WTC11 (cell line): ENCODE results near the gene SUPT3H. TPM values are rescaled to one million over a fixed set of nuclear protein-coding genes. Genes with fewer than 3 reads are reported as not detected.

ENCODE experiments used
- ATAC-seq: fragments of 200-7000 bp; cut with Tn5 transposase; 2 replicates; pipeline ENCODE4 v1.10.0; 2021; ENCODE audit warnings: mild to moderate bottlenecking, moderate library complexity
- CTCF ChIA-PET: fragments of 300-600 bp; sonication (Branson Sonifier 250); formaldehyde crosslinking; loops from one replicate; lab custom pipeline; 2021; ENCODE audit warnings: antibody characterized with exemption; lab: Charles Lee
- POLR2A ChIA-PET: fragments of 350-600 bp; sonication (Branson Sonifier 250); formaldehyde crosslinking; loops from one replicate; lab custom pipeline; 2021; ENCODE audit warnings: antibody characterized with exemption; lab: Charles Lee
- DNase-seq: peaks from one replicate; pipeline ENCODE4 v3.0.0; 2021; ENCODE audit warnings: low spot score
- H3K27ac Mint-ChIP-seq: 2 replicates; pipeline ENCODE4 v1.8.0; 2021; ENCODE audit warnings: mixed read lengths
- H3K27me3 Mint-ChIP-seq: 2 replicates; pipeline ENCODE4 v1.8.0; 2021; ENCODE audit warnings: low read depth, mild to moderate bottlenecking, moderate library complexity, mixed read lengths
- H3K36me3 Mint-ChIP-seq: 2 replicates; pipeline ENCODE4 v1.8.0; 2021; ENCODE audit warnings: mixed read lengths
- H3K4me1 Mint-ChIP-seq: 2 replicates; pipeline ENCODE4 v1.8.0; 2022; ENCODE audit warnings: mixed read lengths
- H3K4me3 Mint-ChIP-seq: 2 replicates; pipeline ENCODE4 v1.8.0; 2021; ENCODE audit warnings: mild to moderate bottlenecking, moderate library complexity, mixed read lengths
- H3K9me3 Mint-ChIP-seq: 2 replicates; pipeline ENCODE4 v1.8.0; 2021; ENCODE audit warnings: mixed read lengths
- ARID4B ChIP-seq: sonication (generic); formaldehyde crosslinking; IDR thresholded peaks from 2 replicates; pipeline ENCODE4 v1.8.0; 2023; ENCODE audit warnings: missing genetic modification reagents, mild to moderate bottlenecking, borderline replicate concordance
- ATF3 ChIP-seq: sonication (generic); formaldehyde crosslinking; conservative IDR thresholded peaks from 2 replicates; pipeline ENCODE4 v1.8.1; 2022; ENCODE audit warnings: mild to moderate bottlenecking, missing genetic modification reagents
- ERG ChIP-seq: fragments of 250-450 bp; sonication (Bioruptor Pico); IDR thresholded peaks from 2 replicates; pipeline ENCODE4 v1.8.0; 2021; ENCODE audit warnings: mild to moderate bottlenecking
- ESRRA ChIP-seq: sonication (generic); formaldehyde crosslinking; IDR thresholded peaks from 2 replicates; pipeline ENCODE4 v1.8.1; 2022; ENCODE audit warnings: mild to moderate bottlenecking, missing genetic modification reagents, borderline replicate concordance
- FOXP4 ChIP-seq: sonication (generic); formaldehyde crosslinking; IDR thresholded peaks from 2 replicates; pipeline ENCODE4 v1.8.0; 2022; ENCODE audit warnings: mild to moderate bottlenecking, missing genetic modification reagents
- GTF2I ChIP-seq: fragments of 250-450 bp; sonication (Bioruptor Pico); conservative IDR thresholded peaks from 2 replicates; pipeline ENCODE4 v1.4.0; 2021; ENCODE audit warnings: mild to moderate bottlenecking
- NFATC4 ChIP-seq: fragments of 250-450 bp; sonication (Bioruptor Pico); IDR thresholded peaks from 2 replicates; pipeline ENCODE4 v1.9.0; 2021; ENCODE audit warnings: mild to moderate bottlenecking
- NFE2L1 ChIP-seq: sonication (generic); formaldehyde crosslinking; IDR thresholded peaks from 2 replicates; pipeline ENCODE4 v1.8.1; 2023; ENCODE audit warnings: missing genetic modification reagents
- NR1H2 ChIP-seq: sonication (generic); formaldehyde crosslinking; IDR thresholded peaks from 2 replicates; pipeline ENCODE4 v1.9.0; 2021; ENCODE audit warnings: mild to moderate bottlenecking, moderate library complexity, missing genetic modification reagents
- PRRX2 ChIP-seq: fragments of 250-450 bp; sonication (Bioruptor Pico); IDR thresholded peaks from 2 replicates; pipeline ENCODE4 v1.8.0; 2021; ENCODE audit warnings: mild to moderate bottlenecking
- RELA ChIP-seq: sonication (generic); formaldehyde crosslinking; IDR thresholded peaks from 2 replicates; pipeline ENCODE4 v1.8.1; 2022; ENCODE audit warnings: missing genetic modification reagents, mild to moderate bottlenecking, borderline replicate concordance
- RORB ChIP-seq: fragments of 250-450 bp; sonication (Bioruptor Pico); IDR thresholded peaks from 2 replicates; pipeline ENCODE4 v1.9.0; 2021; ENCODE audit warnings: mild to moderate bottlenecking
- SMAD3 ChIP-seq: sonication (generic); formaldehyde crosslinking; IDR thresholded peaks from 2 replicates; pipeline ENCODE4 v1.8.0; 2022; ENCODE audit warnings: missing genetic modification reagents, mild to moderate bottlenecking, borderline replicate concordance
- SMAD4 ChIP-seq: sonication (generic); formaldehyde crosslinking; IDR thresholded peaks from 2 replicates; pipeline ENCODE4 v1.8.0; 2022; ENCODE audit warnings: mild to moderate bottlenecking, missing genetic modification reagents
- SOX15 ChIP-seq: fragments of 250-450 bp; sonication (Bioruptor Pico); IDR thresholded peaks from 2 replicates; pipeline ENCODE4 v1.9.0; 2021; ENCODE audit warnings: mild to moderate bottlenecking
- TCF7 ChIP-seq: sonication (generic); formaldehyde crosslinking; IDR thresholded peaks from 2 replicates; pipeline ENCODE4 v1.8.0; 2022; ENCODE audit warnings: mild to moderate bottlenecking, low read depth, missing genetic modification reagents, moderate library complexity
- ZBTB21 ChIP-seq: sonication (generic); formaldehyde crosslinking; IDR thresholded peaks from 2 replicates; pipeline ENCODE4 v1.8.1; 2023; ENCODE audit warnings: mild to moderate bottlenecking, missing genetic modification reagents, borderline replicate concordance
- ZNF219 ChIP-seq: sonication (generic); formaldehyde crosslinking; IDR thresholded peaks from 2 replicates; pipeline ENCODE4 v1.8.0; 2023; ENCODE audit warnings: missing genetic modification reagents, mild to moderate bottlenecking, borderline replicate concordance
- ZNF263 ChIP-seq: sonication (generic); formaldehyde crosslinking; IDR thresholded peaks from 2 replicates; pipeline ENCODE4 v1.8.1; 2022; ENCODE audit warnings: low read depth, mild to moderate bottlenecking, moderate library complexity, missing genetic modification reagents
- ZNF281 ChIP-seq: sonication (generic); formaldehyde crosslinking; IDR thresholded peaks from 2 replicates; pipeline ENCODE4 v1.8.0; 2023; ENCODE audit warnings: mild to moderate bottlenecking, missing genetic modification reagents
- ZNF532 ChIP-seq: fragments of 250-450 bp; sonication (Bioruptor Pico); IDR thresholded peaks from 2 replicates; pipeline ENCODE4 v1.9.0; 2021; ENCODE audit warnings: mild to moderate bottlenecking, borderline replicate concordance
- total RNA-seq: library from RNA; stranded (reverse); gene quantifications from 3 replicates; pipeline ENCODE4 v1.2.3, GENCODE V29; 2021

Gene SUPT3H
- total RNA-seq, 1 experiment from 2014 or later: 15.3 TPM

GRCh38 chr6:45003387-45003786 is 374.3 kb downstream of the SUPT3H start (continued):
- TF ChIP-seq NFE2L1 (CRISPR knock-in tag): no peak
- no peak for TF ChIP-seq PRRX2 (CRISPR knock-in tag)
- TF ChIP-seq NR1H2 (CRISPR knock-in tag): no peak
- no peak for TF ChIP-seq RELA (CRISPR knock-in tag)
- TF ChIP-seq TCF7 (CRISPR knock-in tag): no peak
- no peak for TF ChIP-seq GTF2I (CRISPR knock-in tag)
- no peak for TF ChIP-seq ZNF532 (CRISPR knock-in tag)
- TF ChIP-seq FOXP4 (CRISPR knock-in tag): no peak

- no peaks in the 10 kb centered on the region for H3K27me3 Mint-ChIP-seq
- CTCF ChIA-PET: no interaction called here
- no peak overlapping the region for H3K27ac Mint-ChIP-seq
- ATAC-seq (no peak), DNase-seq (no peak)
- no peak overlapping the region for H3K4me3 Mint-ChIP-seq
- H3K36me3 Mint-ChIP-seq: no peaks in the 10 kb centered on the region
- no peaks in the 10 kb centered on the region for H3K9me3 Mint-ChIP-seq
- POLR2A ChIA-PET: interaction anchor here (0.5 kb wide), 1 partner anchor 580 kb away, joined by 3 read pairs; no protein-coding TSS in a partner anchor
- H3K4me1 Mint-ChIP-seq: no peaks in the 10 kb centered on the region
- TF ChIP-seq ARID4B (CRISPR knock-in tag) (no peak), SMAD3 (CRISPR knock-in tag) (no peak), SMAD4 (CRISPR knock-in tag) (no peak), ZNF219 (CRISPR knock-in tag) (no peak), ZBTB21 (CRISPR knock-in tag) (no peak), ATF3 (CRISPR knock-in tag) (no peak), NFATC4 (CRISPR knock-in tag) (no peak), RORB (CRISPR knock-in tag) (no peak), ZNF281 (CRISPR knock-in tag) (no peak), ZNF263 (CRISPR knock-in tag) (no peak), ERG (CRISPR knock-in tag) (no peak), SOX15 (CRISPR knock-in tag) (no peak), ESRRA (CRISPR knock-in tag) (no peak)
Measured at GRCh38 chr6:45002390-45003105, 375.2 kb downstream of the SUPT3H start.
